Measurements from ENCODE around the gene CUBN. TPM values are rescaled to one million over a fixed set of nuclear protein-coding genes. Genes with fewer than 3 reads are reported as not detected.

The CUBN gene
- total RNA-seq, 1 experiment from 2014 or later, result 0.07 TPM

GRCh38 chr10:16884497-16884896, 245.1 kb downstream of the CUBN start:
- no peak overlapping the region for H3K4me2 ChIP-seq
- no peaks in the 10 kb centered on the region for H3K27me3 ChIP-seq (ENCODE audit: insufficient read depth, low read depth)
- no peak overlapping the region for H3K27ac ChIP-seq
- H3K9me2 ChIP-seq (ENCODE audit: insufficient read depth), result no peaks in the 10 kb centered on the region
- H3K4me1 ChIP-seq (replicated peaks; ENCODE audit: insufficient read depth), result no peaks in the 10 kb centered on the region
- no peaks in the 10 kb centered on the region for H3K79me2 ChIP-seq (ENCODE audit: low read depth)
- no peak for DNase-seq
- intact Hi-C loops (cut with micrococcal nuclease; ENCODE audit: unreplicated experiment), result no loop called here
- no peaks in the 10 kb centered on the region for H3K36me3 ChIP-seq (ENCODE audit: low read depth)
- H3K9me3 ChIP-seq (ENCODE audit: insufficient read depth, low read depth), result no peaks in the 10 kb centered on the region
- ChIA-PET CTCF (no interaction called here), POLR2A (ENCODE audit: unreplicated experiment) (no interaction called here)
- H4K20me1 ChIP-seq (ENCODE audit: insufficient read depth), result no peaks in the 10 kb centered on the region
- no peak overlapping the region for H2AFZ ChIP-seq
- no peaks in the 10 kb centered on the region for H3F3A ChIP-seq (ENCODE audit: insufficient read depth, low read depth)
- no TSS peak for BruUV-seq (replicated peaks)
- H3K4me3 ChIP-seq, result no peak overlapping the region
- TF ChIP-seq CTCF (conservative IDR thresholded peaks at IDR 0.05), result no peak
- TF ChIP-seq EZH2 (IDR thresholded peaks at IDR 0.05; ENCODE audit: low read depth), result no peak

- no peak overlapping the region for H3K4me2 ChIP-seq
- no peaks in the 10 kb centered on the region for H4K20me1 ChIP-seq (ENCODE audit: insufficient read depth)
- H3K79me2 ChIP-seq (ENCODE audit: low read depth), result no peaks in the 10 kb centered on the region
- no peak overlapping the region for H3K4me3 ChIP-seq
- BruUV-seq (replicated peaks), result no TSS peak
- no peak overlapping the region for H3K27ac ChIP-seq
- no peaks in the 10 kb centered on the region for H3K4me1 ChIP-seq (replicated peaks; ENCODE audit: insufficient read depth)
- no peak for DNase-seq
- H3K9me3 ChIP-seq (ENCODE audit: insufficient read depth, low read depth), result no peaks in the 10 kb centered on the region
- CTCF ChIA-PET, result no interaction called here
- no peak for TF ChIP-seq CTCF (conservative IDR thresholded peaks at IDR 0.05)
- TF ChIP-seq EZH2 (IDR thresholded peaks at IDR 0.05; ENCODE audit: low read depth), result no peak
- no peak overlapping the region for H2AFZ ChIP-seq
- no peaks in the 10 kb centered on the region for H3K9me2 ChIP-seq (ENCODE audit: insufficient read depth)
- intact Hi-C loops (cut with micrococcal nuclease; ENCODE audit: unreplicated experiment), result no loop called here
- H3K27me3 ChIP-seq (ENCODE audit: insufficient read depth, low read depth), result no peaks in the 10 kb centered on the region
- H3K36me3 ChIP-seq (ENCODE audit: low read depth), result no peaks in the 10 kb centered on the region
- POLR2A ChIA-PET (ENCODE audit: unreplicated experiment), result no interaction called here
- no peaks in the 10 kb centered on the region for H3F3A ChIP-seq (ENCODE audit: insufficient read depth, low read depth)
Measured at GRCh38 chr10:16883084-16883483, 246.5 kb downstream of the CUBN start.

GRCh38 chr10:16870331-16870730, 259.3 kb downstream of the CUBN start:
- DNase-seq, result no peak
- no peaks in the 10 kb centered on the region for H3K9me2 ChIP-seq (ENCODE audit: insufficient read depth)
- H3K4me3 ChIP-seq, result no peak overlapping the region
- H3K27me3 ChIP-seq (ENCODE audit: insufficient read depth, low read depth), result no peaks in the 10 kb centered on the region
- CTCF ChIA-PET, result interaction anchor here (0.6 kb wide), 1 partner anchor 390 kb away, joined by 5 read pairs; no protein-coding TSS in a partner anchor
- no peaks in the 10 kb centered on the region for H4K20me1 ChIP-seq (ENCODE audit: insufficient read depth)
- H3K9me3 ChIP-seq (ENCODE audit: insufficient read depth, low read depth), result no peaks in the 10 kb centered on the region
- no peak overlapping the region for H2AFZ ChIP-seq
- no TSS peak for BruUV-seq (replicated peaks)
- intact Hi-C loops (cut with micrococcal nuclease; ENCODE audit: unreplicated experiment), result no loop called here
- no peak overlapping the region for H3K27ac ChIP-seq
- H3F3A ChIP-seq (ENCODE audit: insufficient read depth, low read depth), result no peaks in the 10 kb centered on the region
- H3K36me3 ChIP-seq (ENCODE audit: low read depth), result no peaks in the 10 kb centered on the region
- no peaks in the 10 kb centered on the region for H3K4me1 ChIP-seq (replicated peaks; ENCODE audit: insufficient read depth)
- no peak overlapping the region for H3K4me2 ChIP-seq
- no peaks in the 10 kb centered on the region for H3K79me2 ChIP-seq (ENCODE audit: low read depth)
- no peak for TF ChIP-seq CTCF (conservative IDR thresholded peaks at IDR 0.05)
- no peak for TF ChIP-seq EZH2 (IDR thresholded peaks at IDR 0.05; ENCODE audit: low read depth)
- POLR2A ChIA-PET (ENCODE audit: unreplicated experiment), result interaction anchor here (0.7 kb wide), 1 partner anchor 57 kb away, joined by 3 read pairs; no protein-coding TSS in a partner anchor
